Right atrium auricular region (tissue), 2 donors: ENCODE measurements around the gene CPPED1. TPM values are rescaled to one million over a fixed set of nuclear protein-coding genes. Genes with fewer than 3 reads are reported as not detected.
A peak's percentile ranks its signal among the peaks of the same experiment; 100 is the strongest.
"Not testable (repeated sequence)": the region's sequence is repeated elsewhere in the genome, so short reads cannot be mapped to it uniquely, and the experiment has no call there.

Experiments
- DNase-seq: peaks from one replicate; pipeline ENCODE4 v3.0.0-alpha.2; 2019; ENCODE audit warnings: low spot score
- H3K27ac ChIP-seq, 2 donors: fragments of 200-600 bp; sonication (generic); 1 replicate in 1 of 2; 2 replicates in 1 of 2; pipeline ENCODE4 v1.5.1; 2016 to 2019
- H3K27me3 ChIP-seq, 2 donors: fragments of 200-600 bp; sonication (generic); one replicate each; pipeline versions ENCODE4 v1.5.1 to v1.6.0; 2017 to 2019
- H3K36me3 ChIP-seq: fragments of 200-600 bp; sonication (generic); one replicate; pipeline ENCODE4 v1.5.1; 2016
- H3K4me1 ChIP-seq, 2 donors: fragments of 200-600 bp; sonication (generic); one replicate each; pipeline versions ENCODE4 v1.5.1 to v1.6.0; 2017 to 2019
- H3K4me3 ChIP-seq, 2 donors: fragments of 200-600 bp; sonication (generic); 1 replicate in 1 of 2; 2 replicates in 1 of 2; pipeline ENCODE4 v1.5.1; 2017 to 2019; ENCODE audit warnings: mild to moderate bottlenecking in 1 of 2, moderate library complexity in 1 of 2
- H3K9me3 ChIP-seq, 2 donors: fragments of 200-600 bp; sonication (generic); one replicate each; pipeline ENCODE4 v1.5.1; 2019
- total RNA-seq, 2 donors: library from RNA; depleted of rRNA; stranded (reverse); fragments of >200 nt; gene quantifications; one replicate each; pipeline ENCODE4 v1.1.0, GENCODE V29; 2016
- TF ChIP-seq, protein P1 (sequence below), 2 donors: fragments of 200-600 bp; sonication (generic); IDR thresholded peaks; one replicate each; pipeline ENCODE4 v1.5.1; 2019; ENCODE audit warnings: antibody characterized with exemption in 2 of 2

CPPED1 gene
- total RNA-seq, 2 donors from 2014 or later: 5.9 to 6.4 TPM

DNA sequence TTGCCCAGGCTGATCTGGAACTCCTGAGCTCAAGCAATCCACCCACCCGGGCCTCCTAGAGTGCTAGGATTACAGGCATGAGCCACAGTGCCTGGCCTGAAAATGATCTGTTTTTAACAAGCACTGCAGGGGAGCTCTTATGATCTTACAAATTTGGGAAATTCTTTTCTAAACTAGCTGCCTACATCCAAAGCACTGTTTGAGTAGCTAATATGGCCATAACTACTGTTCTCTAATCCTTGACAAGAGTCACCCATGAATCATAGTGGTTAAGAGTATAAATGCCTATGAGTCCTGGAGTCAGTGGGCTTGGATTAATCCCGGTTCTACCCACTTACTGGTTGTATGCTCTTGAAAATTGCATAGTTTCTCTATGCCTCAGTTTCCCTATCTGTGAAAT, 1.4 kb upstream of the CPPED1 start:
- H3K9me3 ChIP-seq: no peaks in the 10 kb centered on the region
- DNase-seq: no peak
- H3K36me3 ChIP-seq: no peaks in the 10 kb centered on the region

DNA sequence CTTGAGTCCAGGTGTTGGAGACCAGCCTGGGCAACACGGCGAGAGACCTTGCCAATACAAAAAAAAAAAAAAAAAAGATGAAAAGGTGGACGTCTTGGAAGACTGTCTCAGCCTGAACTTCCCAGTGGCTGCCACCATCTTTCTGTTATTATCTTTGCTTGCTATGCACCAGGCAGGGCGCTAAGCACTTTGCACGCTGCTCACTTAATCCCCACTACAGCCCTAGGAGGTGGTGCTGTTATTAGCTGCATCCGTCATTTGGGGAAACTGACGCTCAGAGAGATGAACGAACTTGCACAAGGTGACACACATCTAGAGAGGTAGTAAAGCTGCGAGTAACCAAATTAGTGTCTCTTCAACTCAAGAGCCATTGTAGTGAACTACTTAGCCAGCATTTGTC, 708 bp upstream of the CPPED1 start:
- TF ChIP-seq, protein P1, sequence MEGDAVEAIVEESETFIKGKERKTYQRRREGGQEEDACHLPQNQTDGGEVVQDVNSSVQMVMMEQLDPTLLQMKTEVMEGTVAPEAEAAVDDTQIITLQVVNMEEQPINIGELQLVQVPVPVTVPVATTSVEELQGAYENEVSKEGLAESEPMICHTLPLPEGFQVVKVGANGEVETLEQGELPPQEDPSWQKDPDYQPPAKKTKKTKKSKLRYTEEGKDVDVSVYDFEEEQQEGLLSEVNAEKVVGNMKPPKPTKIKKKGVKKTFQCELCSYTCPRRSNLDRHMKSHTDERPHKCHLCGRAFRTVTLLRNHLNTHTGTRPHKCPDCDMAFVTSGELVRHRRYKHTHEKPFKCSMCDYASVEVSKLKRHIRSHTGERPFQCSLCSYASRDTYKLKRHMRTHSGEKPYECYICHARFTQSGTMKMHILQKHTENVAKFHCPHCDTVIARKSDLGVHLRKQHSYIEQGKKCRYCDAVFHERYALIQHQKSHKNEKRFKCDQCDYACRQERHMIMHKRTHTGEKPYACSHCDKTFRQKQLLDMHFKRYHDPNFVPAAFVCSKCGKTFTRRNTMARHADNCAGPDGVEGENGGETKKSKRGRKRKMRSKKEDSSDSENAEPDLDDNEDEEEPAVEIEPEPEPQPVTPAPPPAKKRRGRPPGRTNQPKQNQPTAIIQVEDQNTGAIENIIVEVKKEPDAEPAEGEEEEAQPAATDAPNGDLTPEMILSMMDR (IDR thresholded peaks at IDR 0.05): no peak
- no peaks in the 10 kb centered on the region for H3K9me3 ChIP-seq
- DNase-seq: no peak
- peaks cover 0 to 32% of the 10 kb centered on the region in 2 donors for H3K4me1 ChIP-seq
- no peaks in the 10 kb centered on the region for H3K36me3 ChIP-seq
- H3K27me3 ChIP-seq: no peaks in the 10 kb centered on the region
- H3K27ac ChIP-seq: no peak overlapping the region
- peak overlapping the region; percentile 51 to 62 for H3K4me3 ChIP-seq

More for the DNA sequence above, 1.4 kb upstream of the CPPED1 start:
- H3K27ac ChIP-seq: no peak overlapping the region
- H3K27me3 ChIP-seq: no peaks in the 10 kb centered on the region
- H3K4me3 ChIP-seq: no peak overlapping the region
- TF ChIP-seq, protein P1 (IDR thresholded peaks at IDR 0.05): no peak
- H3K4me1 ChIP-seq: peaks cover 0 to 32% of the 10 kb centered on the region in 2 donors

DNA sequence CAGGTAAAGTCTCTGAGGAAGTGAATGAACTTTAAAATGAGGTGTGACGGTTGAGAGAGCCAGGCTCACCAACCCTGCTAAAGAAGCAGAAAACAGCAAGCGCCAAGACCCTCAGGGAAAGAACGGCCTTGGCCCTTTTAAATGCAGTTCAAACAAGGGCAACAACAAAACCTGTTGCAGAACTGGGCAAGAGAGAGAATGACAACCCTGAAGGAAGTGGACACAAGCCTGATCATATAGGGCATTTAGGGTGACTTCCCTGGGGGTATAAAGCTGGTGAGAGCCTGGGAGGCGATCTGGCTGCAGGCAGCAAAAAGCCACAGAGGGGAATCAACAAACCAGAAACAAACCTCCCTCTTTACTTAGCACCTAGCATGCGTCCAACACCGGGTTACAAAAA, 1.0 kb downstream of the CPPED1 start:
- H3K9me3 ChIP-seq: no peaks in the 10 kb centered on the region
- TF ChIP-seq, protein P1 (IDR thresholded peaks at IDR 0.05): no peak
- peak overlapping the region in 1 of 2 donors; percentile 62 for H3K4me3 ChIP-seq
- H3K4me1 ChIP-seq: peaks cover 0 to 32% of the 10 kb centered on the region in 2 donors
- H3K27ac ChIP-seq: no peak overlapping the region
- no peak for DNase-seq
- H3K27me3 ChIP-seq: no peaks in the 10 kb centered on the region
- H3K36me3 ChIP-seq: no peaks in the 10 kb centered on the region

DNA sequence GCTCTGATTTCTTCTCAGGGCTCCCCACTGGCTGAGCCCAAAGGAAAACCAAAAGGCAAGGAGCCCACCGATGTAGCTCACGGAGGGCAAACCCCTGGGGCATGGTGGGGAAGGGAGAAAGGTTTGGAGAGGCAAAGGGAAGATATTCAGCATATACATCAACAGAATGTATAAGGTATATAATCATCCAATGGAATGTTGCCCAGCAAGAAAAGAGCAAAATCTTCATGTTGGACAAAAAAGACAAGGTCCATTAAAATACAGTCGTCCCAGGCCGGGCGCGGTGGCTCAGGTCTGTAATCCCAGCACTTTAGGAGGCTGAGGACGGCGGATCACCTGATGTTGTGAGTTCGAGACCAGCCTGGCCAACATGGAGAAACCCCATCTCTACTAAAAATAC, 1.6 kb downstream of the CPPED1 start:
- no peak for DNase-seq
- H3K4me3 ChIP-seq: no peak overlapping the region
- H3K9me3 ChIP-seq: no peaks in the 10 kb centered on the region
- peaks cover 0 to 32% of the 10 kb centered on the region in 2 donors for H3K4me1 ChIP-seq
- peak overlapping the region; percentile 10 to 45 for H3K27ac ChIP-seq
- no peaks in the 10 kb centered on the region for H3K27me3 ChIP-seq
- TF ChIP-seq, protein P1 (IDR thresholded peaks at IDR 0.05): no peak
- no peaks in the 10 kb centered on the region for H3K36me3 ChIP-seq

DNA sequence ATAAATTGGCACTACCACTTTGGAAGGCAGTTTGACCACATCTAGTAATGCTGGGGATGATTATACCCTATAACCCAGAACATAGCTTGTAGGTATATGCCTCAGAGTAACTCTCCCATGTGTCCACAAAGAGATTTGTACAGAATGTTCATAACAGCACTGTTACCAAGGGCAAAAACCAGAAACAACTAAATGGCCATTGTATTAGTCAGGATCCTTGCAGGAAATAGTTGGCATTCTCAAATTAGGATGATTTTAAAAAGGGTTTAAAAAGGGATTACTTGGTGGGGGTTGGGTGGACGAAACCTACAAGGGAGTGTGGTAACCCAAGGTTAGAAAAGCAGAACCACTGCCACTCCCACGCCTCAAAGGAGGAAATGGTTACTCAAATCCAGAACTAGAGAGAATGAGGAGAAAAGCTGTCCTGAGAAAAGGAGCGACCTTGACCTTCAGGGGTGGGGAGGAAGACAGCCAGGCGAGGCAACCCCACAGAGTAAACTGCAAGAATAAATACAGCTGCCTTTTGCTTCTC, 2.1 kb downstream of the CPPED1 start:
- Histone ChIP-seq H3K36me3 (no peaks in the 10 kb centered on the region), H3K27ac (peak overlapping the region; percentile 10 to 45), H3K4me3 (no peak overlapping the region), H3K9me3 (no peaks in the 10 kb centered on the region), H3K4me1 (peaks cover 0 to 32% of the 10 kb centered on the region in 2 donors), H3K27me3 (no peaks in the 10 kb centered on the region)
- TF ChIP-seq, protein P1 (IDR thresholded peaks at IDR 0.05): no peak
- DNase-seq: no peak

DNA sequence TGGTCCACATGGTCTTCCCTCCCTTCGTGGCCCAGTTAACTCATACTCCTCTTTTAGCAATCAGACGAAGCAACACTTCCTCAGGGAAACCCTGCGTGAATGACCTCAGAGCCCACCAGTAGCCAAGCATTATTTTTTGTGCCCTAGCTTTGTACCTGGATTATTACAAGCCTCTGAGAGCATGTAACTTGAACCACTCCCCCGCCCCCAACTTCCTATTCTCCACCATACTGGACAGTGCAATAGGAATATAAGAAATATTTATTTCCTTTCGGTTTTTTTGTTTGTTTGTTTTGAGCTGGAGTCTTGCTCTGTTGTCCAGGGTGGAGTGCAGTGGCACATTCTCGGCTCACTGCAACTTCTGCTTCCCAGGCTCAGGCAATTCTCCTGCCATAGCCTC, 2.9 kb downstream of the CPPED1 start:
- no peak for DNase-seq
- H3K9me3 ChIP-seq: no peaks in the 10 kb centered on the region
- H3K27ac ChIP-seq: no peak overlapping the region
- H3K4me1 ChIP-seq: peaks cover 0 to 32% of the 10 kb centered on the region in 2 donors
- H3K36me3 ChIP-seq: no peaks in the 10 kb centered on the region
- TF ChIP-seq, protein P1 (IDR thresholded peaks at IDR 0.05): no peak
- no peaks in the 10 kb centered on the region for H3K27me3 ChIP-seq
- no peak overlapping the region for H3K4me3 ChIP-seq

DNA sequence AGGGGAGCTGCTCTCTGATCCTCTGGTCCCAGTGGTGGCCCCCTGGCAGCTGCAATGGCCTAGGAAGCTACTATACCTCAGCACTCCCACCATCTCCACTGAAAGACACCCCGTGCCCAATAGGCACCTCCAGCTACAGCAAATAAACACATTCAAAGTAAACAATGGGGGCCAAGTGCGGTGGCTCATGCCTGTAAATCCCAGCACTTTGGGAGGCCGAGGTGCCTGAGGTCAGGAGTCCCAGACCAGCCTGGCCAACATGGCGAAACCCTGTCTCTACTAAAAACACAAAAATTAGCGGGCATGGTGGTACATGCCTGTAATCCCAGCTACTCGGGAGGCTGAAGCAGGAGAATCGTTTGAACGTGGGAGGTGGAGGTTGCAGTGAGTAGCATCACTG, 3.7 kb downstream of the CPPED1 start:
- not testable (repeated sequence) for H3K36me3 ChIP-seq, H3K9me3 ChIP-seq, H3K4me3 ChIP-seq, DNase-seq, H3K27me3 ChIP-seq, H3K27ac ChIP-seq
- peaks cover 0 to 32% of the 10 kb centered on the region in 2 donors for H3K4me1 ChIP-seq
